ENCODE results near the gene RAB8B. TPM values are rescaled to one million over a fixed set of nuclear protein-coding genes. Genes with fewer than 3 reads are reported as not detected.
A peak's percentile ranks its signal among the peaks of the same experiment; 100 is the strongest.

RAB8B gene
- total RNA-seq, 1 donor from 2014 or later: 31.6 TPM

GRCh38 chr15:63181648-63182047, 7.8 kb upstream of the RAB8B start:
- Mint-ChIP-seq H3K36me3 (ENCODE audit: insufficient read depth) (no peaks in the 10 kb centered on the region), H3K27ac (no peak overlapping the region), H3K9me3 (ENCODE audit: low read depth) (no peaks in the 10 kb centered on the region), H3K4me3 (ENCODE audit: low read depth) (no peak overlapping the region), H3K27me3 (no peaks in the 10 kb centered on the region), H3K4me1 (ENCODE audit: low read depth) (peaks cover 2% of the 10 kb centered on the region)
- no peak for TF ChIP-seq CTCF (IDR thresholded peaks at IDR 0.05; ENCODE audit: unreplicated experiment)
- DNase-seq (ENCODE audit: low spot score, unreplicated experiment): no peak

DNA sequence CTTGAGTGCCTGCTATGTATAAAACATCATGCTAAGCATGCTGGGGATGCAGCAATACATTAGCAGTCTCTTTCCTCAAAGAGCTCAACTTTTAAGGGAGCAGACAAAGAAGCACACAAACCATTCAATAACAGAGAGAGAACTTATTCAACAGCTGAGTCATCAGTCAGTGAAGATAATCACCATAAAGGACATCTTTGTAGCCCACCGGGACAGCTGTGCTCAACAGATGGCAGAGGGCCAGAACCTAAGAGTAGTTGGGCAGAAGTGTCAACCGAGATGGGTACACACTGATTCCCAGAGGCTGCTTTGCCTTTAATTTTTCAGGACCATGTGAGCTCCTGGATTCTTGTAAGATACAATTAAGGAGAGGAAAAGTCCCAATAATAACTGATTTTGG, 4.2 kb upstream of the RAB8B start:
- no peak overlapping the region for H3K27ac Mint-ChIP-seq
- no peak overlapping the region for H3K4me3 Mint-ChIP-seq (ENCODE audit: low read depth)
- no peak for DNase-seq (ENCODE audit: low spot score, unreplicated experiment)
- H3K36me3 Mint-ChIP-seq (ENCODE audit: insufficient read depth): no peaks in the 10 kb centered on the region
- peaks cover 4% of the 10 kb centered on the region for H3K4me1 Mint-ChIP-seq (ENCODE audit: low read depth)
- no peaks in the 10 kb centered on the region for H3K9me3 Mint-ChIP-seq (ENCODE audit: low read depth)
- no peak for TF ChIP-seq CTCF (IDR thresholded peaks at IDR 0.05; ENCODE audit: unreplicated experiment)
- peaks cover 11% of the 10 kb centered on the region for H3K27me3 Mint-ChIP-seq

GRCh38 chr15:63186065-63186464, 3.3 kb upstream of the RAB8B start:
- DNase-seq (ENCODE audit: low spot score, unreplicated experiment): no peak
- H3K4me1 Mint-ChIP-seq (ENCODE audit: low read depth): peaks cover 8% of the 10 kb centered on the region
- TF ChIP-seq CTCF (IDR thresholded peaks at IDR 0.05; ENCODE audit: unreplicated experiment): no peak
- H3K36me3 Mint-ChIP-seq (ENCODE audit: insufficient read depth): no peaks in the 10 kb centered on the region
- H3K4me3 Mint-ChIP-seq (ENCODE audit: low read depth): no peak overlapping the region
- no peaks in the 10 kb centered on the region for H3K9me3 Mint-ChIP-seq (ENCODE audit: low read depth)
- H3K27me3 Mint-ChIP-seq: peaks cover 13% of the 10 kb centered on the region
- H3K27ac Mint-ChIP-seq: no peak overlapping the region

GRCh38 chr15:63187589-63188226, 1.7 kb upstream of the RAB8B start:
- Mint-ChIP-seq H3K4me1 (ENCODE audit: low read depth) (peaks cover 11% of the 10 kb centered on the region), H3K9me3 (ENCODE audit: low read depth) (no peaks in the 10 kb centered on the region), H3K27ac (no peak overlapping the region), H3K36me3 (ENCODE audit: insufficient read depth) (no peaks in the 10 kb centered on the region), H3K4me3 (ENCODE audit: low read depth) (peak overlapping the region; percentile 95), H3K27me3 (peaks cover 13% of the 10 kb centered on the region)
- no peak for TF ChIP-seq CTCF (IDR thresholded peaks at IDR 0.05; ENCODE audit: unreplicated experiment)
- no peak for DNase-seq (ENCODE audit: low spot score, unreplicated experiment)

- Mint-ChIP-seq H3K27ac (peak overlapping the region; percentile 94), H3K4me3 (ENCODE audit: low read depth) (peak overlapping the region; percentile 95), H3K4me1 (ENCODE audit: low read depth) (peaks cover 11% of the 10 kb centered on the region), H3K9me3 (ENCODE audit: low read depth) (no peaks in the 10 kb centered on the region), H3K36me3 (ENCODE audit: insufficient read depth) (no peaks in the 10 kb centered on the region), H3K27me3 (peaks cover 13% of the 10 kb centered on the region)
- no peak for TF ChIP-seq CTCF (IDR thresholded peaks at IDR 0.05; ENCODE audit: unreplicated experiment)
- no peak for DNase-seq (ENCODE audit: low spot score, unreplicated experiment)
Observed at GRCh38 chr15:63188247-63188925, 1.0 kb upstream of the RAB8B start.
